Ishikawa (cell line): ENCODE data around the gene ITCH.

ENCODE experiments used
- CEBPB ChIP-seq: IDR thresholded peaks from 2 replicates; pipeline ENCODE4 v1.6.1; 2012
- CREB1 ChIP-seq: IDR thresholded peaks from 2 replicates; pipeline ENCODE4 v1.6.1; 2012; ENCODE audit warnings: low read depth
- EGR1 ChIP-seq: IDR thresholded peaks from 2 replicates; pipeline ENCODE4 v1.6.1; 2012
- EP300 ChIP-seq: IDR thresholded peaks from 2 replicates; pipeline ENCODE4 v1.6.1; 2012; ENCODE audit warnings: borderline replicate concordance
- FOXM1 ChIP-seq: IDR thresholded peaks from 2 replicates; pipeline ENCODE4 v1.6.1; 2012; ENCODE audit warnings: low read depth, borderline replicate concordance
- NFIC ChIP-seq: IDR thresholded peaks from 2 replicates; pipeline ENCODE4 v1.6.1; 2012
- RAD21 ChIP-seq: IDR thresholded peaks from 2 replicates; pipeline ENCODE4 v1.6.1; 2012; ENCODE audit warnings: low read depth
- TAF1 ChIP-seq: IDR thresholded peaks from 2 replicates; pipeline ENCODE4 v1.6.1; 2012; ENCODE audit warnings: low read depth, mild to moderate bottlenecking
- TCF12 ChIP-seq: IDR thresholded peaks from 2 replicates; pipeline ENCODE4 v1.6.1; 2012; ENCODE audit warnings: low read depth
- TEAD4 ChIP-seq: IDR thresholded peaks from 2 replicates; pipeline ENCODE4 v1.6.1; 2012
- USF1 ChIP-seq: IDR thresholded peaks from 2 replicates; pipeline ENCODE4 v1.6.1; 2012
- YY1 ChIP-seq: IDR thresholded peaks from 2 replicates; pipeline ENCODE4 v1.6.1; 2012; ENCODE audit warnings: low read depth
- ZBTB7A ChIP-seq: IDR thresholded peaks from 2 replicates; pipeline ENCODE4 v1.6.1; 2012; ENCODE audit warnings: low read depth
- TF ChIP-seq, protein P1 (sequence below): IDR thresholded peaks from 2 replicates; pipeline ENCODE4 v1.6.1; 2012
- TF ChIP-seq, protein P2 (sequence below): IDR thresholded peaks from 2 replicates; pipeline ENCODE4 v1.6.1; 2012; ENCODE audit warnings: low read depth, mild to moderate bottlenecking

The ITCH gene

GRCh38 chr20:34449674-34450592 lies 86.9 kb downstream of the ITCH start:
- TF ChIP-seq RAD21 (no peak), EGR1 (no peak), FOXM1 (no peak), NFIC (no peak), USF1 (no peak), EP300 (no peak), TCF12 (no peak), YY1 (no peak), CEBPB (no peak), TAF1 (no peak), TEAD4 (no peak), CREB1 (no peak), ZBTB7A (no peak)
- TF ChIP-seq, protein P1, sequence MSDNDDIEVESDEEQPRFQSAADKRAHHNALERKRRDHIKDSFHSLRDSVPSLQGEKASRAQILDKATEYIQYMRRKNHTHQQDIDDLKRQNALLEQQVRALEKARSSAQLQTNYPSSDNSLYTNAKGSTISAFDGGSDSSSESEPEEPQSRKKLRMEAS = no peak
- TF ChIP-seq, protein P2, sequence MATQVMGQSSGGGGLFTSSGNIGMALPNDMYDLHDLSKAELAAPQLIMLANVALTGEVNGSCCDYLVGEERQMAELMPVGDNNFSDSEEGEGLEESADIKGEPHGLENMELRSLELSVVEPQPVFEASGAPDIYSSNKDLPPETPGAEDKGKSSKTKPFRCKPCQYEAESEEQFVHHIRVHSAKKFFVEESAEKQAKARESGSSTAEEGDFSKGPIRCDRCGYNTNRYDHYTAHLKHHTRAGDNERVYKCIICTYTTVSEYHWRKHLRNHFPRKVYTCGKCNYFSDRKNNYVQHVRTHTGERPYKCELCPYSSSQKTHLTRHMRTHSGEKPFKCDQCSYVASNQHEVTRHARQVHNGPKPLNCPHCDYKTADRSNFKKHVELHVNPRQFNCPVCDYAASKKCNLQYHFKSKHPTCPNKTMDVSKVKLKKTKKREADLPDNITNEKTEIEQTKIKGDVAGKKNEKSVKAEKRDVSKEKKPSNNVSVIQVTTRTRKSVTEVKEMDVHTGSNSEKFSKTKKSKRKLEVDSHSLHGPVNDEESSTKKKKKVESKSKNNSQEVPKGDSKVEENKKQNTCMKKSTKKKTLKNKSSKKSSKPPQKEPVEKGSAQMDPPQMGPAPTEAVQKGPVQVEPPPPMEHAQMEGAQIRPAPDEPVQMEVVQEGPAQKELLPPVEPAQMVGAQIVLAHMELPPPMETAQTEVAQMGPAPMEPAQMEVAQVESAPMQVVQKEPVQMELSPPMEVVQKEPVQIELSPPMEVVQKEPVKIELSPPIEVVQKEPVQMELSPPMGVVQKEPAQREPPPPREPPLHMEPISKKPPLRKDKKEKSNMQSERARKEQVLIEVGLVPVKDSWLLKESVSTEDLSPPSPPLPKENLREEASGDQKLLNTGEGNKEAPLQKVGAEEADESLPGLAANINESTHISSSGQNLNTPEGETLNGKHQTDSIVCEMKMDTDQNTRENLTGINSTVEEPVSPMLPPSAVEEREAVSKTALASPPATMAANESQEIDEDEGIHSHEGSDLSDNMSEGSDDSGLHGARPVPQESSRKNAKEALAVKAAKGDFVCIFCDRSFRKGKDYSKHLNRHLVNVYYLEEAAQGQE = no peak

- no peak for TF ChIP-seq EP300
- TF ChIP-seq NFIC = no peak
- TF ChIP-seq TCF12 = no peak
- no peak for TF ChIP-seq TAF1
- no peak for TF ChIP-seq CEBPB
These were observed 89.4 kb downstream of the ITCH start for GRCh38 chr20:34452281-34452982.

- TF ChIP-seq RAD21 (no peak), ZBTB7A (no peak)
These were observed 95.6 kb downstream of the ITCH start for GRCh38 chr20:34458631-34459030.

- TF ChIP-seq TEAD4 = no peak
- TF ChIP-seq, protein P1 = no peak
- TF ChIP-seq TAF1 = no peak
- TF ChIP-seq EGR1 = no peak
- no peak for TF ChIP-seq USF1
- no peak for TF ChIP-seq NFIC
- TF ChIP-seq TCF12 = no peak
- TF ChIP-seq YY1 = no peak
- no peak for TF ChIP-seq CREB1
- no peak for TF ChIP-seq ZBTB7A
- TF ChIP-seq CEBPB = no peak
- TF ChIP-seq, protein P2 = no peak
- TF ChIP-seq EP300 = no peak
- no peak for TF ChIP-seq RAD21
- no peak for TF ChIP-seq FOXM1
These were observed 96.3 kb downstream of the ITCH start for GRCh38 chr20:34459209-34459897.

GRCh38 chr20:34461779-34462087 lies 98.7 kb downstream of the ITCH start:
- TF ChIP-seq YY1 (no peak), NFIC (no peak), TCF12 (no peak), USF1 (no peak), TEAD4 (no peak), FOXM1 (no peak), ZBTB7A (no peak), EP300 (no peak), TAF1 (no peak), RAD21 (no peak), EGR1 (no peak), CREB1 (no peak), CEBPB (no peak)
- TF ChIP-seq, protein P1 = no peak
- TF ChIP-seq, protein P2 = no peak
